GM19099 (cell line): ENCODE data around the gene LINC00237.

Experiments used
- POLR2A ChIP-seq: IDR thresholded peaks from 3 replicates; pipeline ENCODE4 v1.6.1; 2011; ENCODE audit warnings: low read depth; ENCODE audit not compliant: insufficient read length; ENCODE audit errors: extremely low read depth

LINC00237 gene

DNA sequence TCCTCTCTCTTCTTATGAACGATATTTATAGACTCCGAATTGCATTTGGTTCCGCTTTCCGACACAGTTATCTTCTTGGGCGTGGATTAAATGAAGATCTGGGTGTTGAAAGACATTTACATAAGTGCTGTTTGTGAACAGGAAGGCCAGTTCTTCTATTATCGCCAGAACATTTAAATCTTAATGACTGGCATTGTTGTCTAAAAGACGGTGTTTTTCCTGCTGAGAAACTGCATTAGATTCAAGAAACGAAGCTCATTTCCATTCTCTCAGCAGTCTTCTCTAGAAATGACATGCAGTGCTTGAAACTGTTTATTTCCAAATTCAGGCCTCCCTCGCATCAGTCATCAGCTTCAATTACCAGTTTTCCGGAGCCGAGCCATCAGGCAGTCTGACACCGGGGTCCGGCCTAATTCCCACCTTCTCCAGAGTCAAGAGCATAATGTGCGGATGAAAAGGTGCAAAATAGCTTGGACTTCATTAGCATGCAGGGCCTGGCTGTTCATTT lies 16.0 kb downstream of the LINC00237 start:
- TF ChIP-seq POLR2A: no peak

DNA sequence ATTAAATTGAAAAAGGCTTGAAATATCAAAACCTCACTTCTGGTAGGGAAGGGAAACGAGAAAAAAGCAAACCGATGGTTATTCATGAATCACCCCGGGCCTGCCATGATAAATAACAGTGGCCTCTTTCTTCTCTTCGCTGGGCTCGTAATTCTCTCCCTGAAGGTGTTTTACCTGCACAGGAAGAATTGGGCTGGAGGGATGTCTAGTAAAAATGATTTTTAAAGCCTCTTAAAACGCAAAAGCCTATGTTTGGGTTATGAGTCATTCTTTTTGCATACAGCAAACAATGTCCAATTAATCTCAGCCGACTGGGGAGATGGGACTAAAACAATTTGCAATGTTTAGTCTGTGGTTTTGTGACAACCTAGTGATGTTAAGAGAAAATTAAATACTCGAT lies 16.8 kb downstream of the LINC00237 start:
- no peak for TF ChIP-seq POLR2A

DNA sequence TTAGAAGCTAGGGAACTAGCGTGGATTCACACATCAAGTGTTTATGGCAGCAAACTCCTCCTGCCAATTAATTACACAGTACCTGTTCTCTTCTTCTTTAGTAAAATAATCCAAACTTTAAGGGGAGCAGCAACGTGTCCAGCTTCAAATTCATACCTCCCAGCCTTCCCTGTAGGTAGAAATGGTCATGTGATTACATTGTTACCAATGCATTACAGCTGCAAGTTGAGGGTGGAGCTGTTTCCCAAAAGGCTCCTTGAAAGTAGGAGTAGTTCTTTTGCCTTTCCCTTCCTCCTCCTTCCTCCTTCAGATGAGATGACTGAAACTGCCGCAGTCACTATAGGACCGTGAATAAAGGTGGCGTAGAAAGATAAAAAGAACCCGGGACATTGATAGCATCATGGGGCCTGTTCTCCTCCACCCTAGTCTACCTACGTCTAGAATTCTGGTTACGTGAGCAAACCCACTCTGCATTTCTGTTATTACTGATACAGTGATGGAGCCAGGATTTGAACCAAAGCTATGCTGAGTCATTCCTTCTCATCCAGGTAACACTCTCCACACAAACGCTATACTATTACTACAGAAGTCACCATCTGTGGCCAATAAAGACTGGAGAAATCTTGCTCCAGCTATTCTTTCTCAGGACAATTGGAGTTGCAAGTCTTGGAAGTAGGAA lies 18.2 kb downstream of the LINC00237 start:
- TF ChIP-seq POLR2A: no peak

DNA sequence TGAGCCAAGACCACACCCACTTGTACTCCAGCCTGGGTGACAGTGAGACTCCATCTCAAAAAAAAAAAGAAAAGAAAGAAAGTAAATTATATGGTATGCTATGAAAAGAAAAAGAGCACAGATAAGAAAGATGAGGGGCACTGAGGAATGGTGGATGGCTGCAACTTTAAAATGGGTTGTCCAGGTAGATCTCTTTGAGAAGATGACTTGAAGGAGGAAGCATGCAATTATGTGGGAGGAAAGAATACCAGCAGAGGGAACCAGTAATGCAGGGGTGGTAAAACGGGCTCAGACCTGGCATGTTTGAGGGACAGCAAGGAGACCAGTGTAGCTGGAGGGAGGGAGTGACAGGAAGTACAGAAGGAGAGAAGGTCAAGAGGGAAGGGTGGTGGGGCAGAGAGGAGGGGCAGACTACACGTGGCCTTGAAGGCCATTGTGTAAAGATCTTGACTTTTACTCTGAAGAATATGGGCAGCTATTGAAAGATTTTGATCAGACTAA lies 22.3 kb downstream of the LINC00237 start:
- TF ChIP-seq POLR2A: no peak

DNA sequence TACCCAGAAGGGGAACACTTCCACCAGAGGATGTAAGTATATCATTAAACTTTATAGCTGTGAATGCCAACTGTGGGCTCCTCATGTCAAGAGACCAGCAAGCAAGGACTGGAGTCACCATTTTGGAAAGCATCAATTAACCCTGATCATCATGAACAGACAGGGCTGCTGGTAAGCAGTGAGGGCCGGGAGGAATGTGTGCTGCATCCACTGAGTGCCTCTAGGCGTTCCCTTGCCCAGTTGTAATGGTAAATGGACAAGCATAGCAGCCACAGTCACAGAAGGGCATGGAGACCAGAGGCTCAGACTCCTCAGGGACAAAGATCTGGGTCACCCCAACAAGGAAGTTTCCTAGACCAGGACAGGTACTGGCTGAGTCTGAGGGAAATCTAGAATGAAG lies 23.6 kb downstream of the LINC00237 start:
- TF ChIP-seq POLR2A: no peak

DNA sequence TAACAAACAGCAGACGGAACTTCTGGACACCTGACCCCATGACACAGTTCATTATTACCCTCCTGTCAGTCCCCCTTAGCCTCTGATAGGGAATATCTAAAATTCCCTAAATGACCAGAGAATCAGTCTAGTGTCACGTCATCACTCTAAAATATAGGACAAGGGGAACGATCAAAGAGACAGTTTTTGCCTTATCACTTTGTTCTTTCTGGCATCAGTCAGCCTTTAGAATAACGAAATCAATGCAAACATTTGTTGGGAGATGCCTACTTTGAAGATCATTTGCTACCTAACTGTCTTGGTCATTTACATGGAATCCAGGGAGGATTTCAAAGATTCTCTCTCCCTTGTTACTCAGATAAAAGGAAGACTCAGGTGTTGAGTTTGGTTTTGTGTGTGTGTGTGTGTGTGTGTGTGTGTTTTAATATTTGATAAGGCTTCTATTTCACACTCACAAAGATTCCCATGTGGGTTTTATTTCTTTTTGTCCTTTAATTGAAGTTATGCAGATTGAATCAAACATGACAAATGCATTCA lies 28.3 kb downstream of the LINC00237 start:
- no peak for TF ChIP-seq POLR2A

DNA sequence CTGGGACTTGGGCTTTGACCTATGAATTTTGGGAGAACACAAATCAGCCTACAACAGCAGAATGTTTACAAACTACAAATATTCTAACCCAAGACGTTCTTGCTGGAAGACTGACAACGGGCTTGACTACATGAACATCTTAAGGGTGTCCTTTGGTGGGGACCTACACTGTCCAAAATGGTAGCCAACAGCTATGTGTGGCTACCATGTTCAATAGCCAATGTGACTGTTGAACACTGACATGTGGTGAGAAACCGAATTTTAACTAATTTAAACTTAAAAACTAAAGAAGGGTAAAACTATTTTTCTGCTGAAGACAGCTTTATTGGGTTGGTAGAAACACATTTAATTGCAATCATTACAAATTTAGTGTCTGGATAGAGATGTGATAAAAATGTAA lies 30.1 kb downstream of the LINC00237 start:
- no peak for TF ChIP-seq POLR2A

DNA sequence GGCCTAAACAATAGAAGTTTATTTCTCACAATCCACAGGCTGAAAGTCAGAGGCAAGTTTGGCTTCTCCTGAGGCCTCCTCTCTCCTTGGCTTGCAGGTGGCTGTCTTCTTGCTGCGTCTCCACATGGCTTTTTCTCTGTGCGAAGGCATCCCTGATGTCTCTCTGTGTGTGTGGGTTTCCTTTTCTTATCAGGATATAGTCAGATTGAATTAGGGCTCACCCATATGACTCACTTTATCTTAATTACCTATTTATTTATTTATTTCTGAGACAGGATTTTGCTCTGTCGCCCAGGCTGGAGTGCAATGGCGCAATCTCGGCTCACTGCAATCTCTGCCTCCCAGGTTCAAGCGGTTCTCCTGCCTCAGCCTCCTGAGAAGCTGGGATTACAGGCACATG lies 30.7 kb downstream of the LINC00237 start:
- TF ChIP-seq POLR2A: no peak

DNA sequence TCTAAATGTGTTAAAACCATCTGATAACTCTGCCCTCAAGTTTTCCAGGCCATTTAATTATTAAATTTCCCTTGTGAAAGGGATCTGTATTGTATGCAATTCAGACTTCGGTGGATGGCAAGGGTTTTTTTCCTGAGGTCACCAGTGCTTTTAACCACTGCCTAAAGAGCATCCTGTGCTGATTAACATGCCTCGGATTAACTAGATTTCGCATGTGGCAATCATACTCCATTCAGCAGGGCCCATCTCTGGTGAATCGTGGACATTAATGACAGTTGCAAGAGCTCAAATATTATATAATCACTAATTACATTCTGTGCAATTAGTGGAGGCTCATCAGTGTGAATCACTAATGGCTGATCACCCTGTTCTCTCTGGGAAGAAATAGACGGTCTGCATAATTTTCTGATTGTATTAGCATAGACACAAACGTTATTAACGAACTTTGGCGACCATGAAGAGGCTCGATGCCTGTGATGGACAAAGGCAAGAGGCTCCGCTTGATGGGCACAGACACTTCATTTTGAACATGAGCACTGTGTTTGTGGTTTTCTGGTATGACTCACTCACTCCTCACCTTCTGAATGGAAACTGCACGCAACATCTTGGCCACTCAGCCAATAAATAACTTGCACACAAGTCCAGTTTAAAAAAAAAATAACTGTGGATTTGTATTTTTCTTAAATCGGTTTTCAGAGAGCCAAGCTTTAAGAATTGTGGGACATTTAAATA lies 31.4 kb downstream of the LINC00237 start:
- no peak for TF ChIP-seq POLR2A

DNA sequence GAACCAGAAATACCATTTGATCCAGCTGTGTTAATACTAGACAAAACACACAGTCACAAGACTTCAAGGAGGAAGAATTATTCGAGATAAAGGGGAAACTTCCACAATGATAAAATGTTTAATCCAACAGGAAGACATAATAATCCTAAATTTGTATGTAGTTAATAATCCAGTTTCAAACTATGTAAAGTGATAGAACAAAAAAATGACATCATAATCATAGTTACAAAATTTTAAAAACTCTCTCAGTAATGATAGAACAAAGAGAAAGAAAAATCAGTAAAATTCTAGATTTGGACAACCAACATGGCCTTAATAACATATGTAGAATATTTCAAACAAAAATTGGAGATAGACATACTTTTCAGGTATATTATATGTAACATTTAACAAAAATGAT lies 38.9 kb downstream of the LINC00237 start:
- TF ChIP-seq POLR2A: no peak

DNA sequence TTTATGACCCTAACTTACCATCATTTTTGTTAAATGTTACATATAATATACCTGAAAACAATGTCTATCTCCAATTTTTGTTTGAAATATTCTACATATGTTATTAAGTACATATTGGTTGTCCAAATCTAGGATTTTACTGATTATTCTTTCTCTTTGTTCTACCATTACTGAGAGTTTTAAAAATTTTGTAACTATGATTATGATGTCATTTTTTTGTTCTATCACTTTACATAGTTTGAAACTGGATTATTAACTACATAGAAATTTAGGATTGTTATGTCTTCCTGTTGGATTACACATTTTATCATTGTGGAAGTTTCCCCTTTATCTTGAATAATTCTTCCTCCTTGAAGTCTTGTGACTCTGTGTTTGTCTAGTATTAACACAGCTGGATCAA lies 41.2 kb downstream of the LINC00237 start:
- no peak for TF ChIP-seq POLR2A

DNA sequence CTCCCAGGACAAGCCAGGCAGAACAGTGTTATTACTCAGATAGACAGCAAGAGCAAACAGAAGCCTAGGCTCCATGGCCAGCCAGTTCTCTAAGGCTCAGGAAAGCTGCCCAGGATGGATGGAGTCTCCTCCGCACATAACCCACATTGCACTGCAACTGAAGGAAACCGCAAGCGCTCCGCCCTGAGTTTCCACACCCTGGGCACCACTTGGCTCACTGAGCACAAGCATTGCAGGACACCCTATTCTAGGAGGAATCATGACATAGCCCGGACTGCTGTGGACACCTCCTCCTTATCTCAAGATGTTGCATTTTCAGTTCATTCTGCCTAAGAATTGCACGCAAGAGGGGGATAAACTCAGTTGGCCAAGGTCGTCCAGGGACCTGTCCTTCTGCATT lies 42.9 kb downstream of the LINC00237 start:
- no peak for TF ChIP-seq POLR2A

DNA sequence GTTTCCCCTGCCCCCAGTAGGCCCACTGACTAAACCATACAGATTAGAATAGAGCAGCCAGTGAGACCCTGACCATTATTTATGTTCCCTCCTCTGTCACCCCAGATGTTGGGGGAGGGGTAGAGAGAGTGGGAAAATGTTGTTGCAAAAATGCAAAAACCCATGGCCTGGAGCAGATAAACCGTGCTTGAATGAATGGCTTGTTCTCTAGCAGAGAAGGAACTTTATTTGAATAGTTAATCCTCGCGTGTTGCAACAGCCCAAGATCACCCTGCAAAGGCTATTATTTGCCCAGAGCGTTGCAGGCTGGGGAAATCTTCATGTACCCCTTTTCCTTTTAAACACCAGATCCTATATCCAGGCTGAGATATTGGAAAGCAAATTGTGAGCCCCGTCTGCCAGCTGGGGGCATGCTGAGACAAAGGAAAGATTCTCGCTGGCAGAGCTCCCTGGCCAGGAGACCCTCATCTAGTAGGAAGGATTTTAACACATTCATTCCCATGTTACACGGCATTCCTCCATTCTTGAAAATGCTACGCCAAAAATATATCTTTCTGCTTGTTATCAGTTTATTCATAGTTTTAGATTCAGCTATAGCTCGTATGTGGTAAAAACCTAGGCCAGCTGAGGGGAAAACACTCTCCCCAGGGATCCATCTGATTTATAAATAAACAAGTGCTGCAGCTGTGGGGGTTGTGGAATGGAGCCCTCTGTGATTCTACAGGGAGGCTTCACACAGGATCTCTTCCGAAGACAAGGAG lies 53.0 kb downstream of the LINC00237 start:
- no peak for TF ChIP-seq POLR2A

DNA sequence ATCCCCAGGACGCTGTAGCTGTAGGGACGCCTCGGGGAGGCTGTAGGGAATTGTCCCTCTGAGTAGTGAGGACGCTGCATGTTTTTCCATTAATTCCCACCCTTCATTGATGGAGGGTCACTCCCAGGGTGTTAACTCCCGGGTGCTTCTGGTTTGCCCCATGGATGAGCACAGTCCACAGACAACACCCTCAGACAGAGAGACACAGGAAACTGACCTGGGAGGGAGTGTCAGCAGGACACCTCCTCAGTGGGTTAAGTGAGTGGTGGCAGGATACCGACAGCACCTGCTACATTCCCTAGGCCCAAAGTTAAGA lies 53.5 kb downstream of the LINC00237 start:
- TF ChIP-seq POLR2A: no peak

DNA sequence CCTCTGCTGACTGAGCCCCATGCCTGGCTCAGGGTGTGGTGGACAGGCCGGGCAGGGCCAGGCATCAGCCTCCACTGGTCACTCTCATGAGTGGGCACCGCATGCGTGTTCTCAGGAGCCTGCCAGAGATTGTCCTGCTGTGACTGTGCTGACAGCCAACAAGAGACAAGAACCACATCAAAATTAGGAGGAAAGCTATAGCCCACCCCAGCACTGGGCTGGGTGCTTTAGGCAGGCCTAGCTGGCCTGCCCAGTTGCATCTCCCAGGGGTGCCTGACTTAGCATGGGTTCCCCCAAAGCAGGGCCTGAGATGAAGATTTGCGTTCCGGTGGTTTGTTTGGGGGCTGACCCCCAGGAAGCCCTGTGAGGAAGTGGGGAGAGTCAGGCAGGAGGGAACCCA lies 53.9 kb downstream of the LINC00237 start:
- no peak for TF ChIP-seq POLR2A
